ENCODE results near the gene ZSWIM3.
"Not testable (repeated sequence)": the region's sequence is repeated elsewhere in the genome, so short reads cannot be mapped to it uniquely, and the experiment has no call there.

The ZSWIM3 gene

GRCh38 chr20:45897692-45898091 lies 40.3 kb downstream of the ZSWIM3 start:
- Histone ChIP-seq H3K79me2 (ENCODE audit: low read length) (peaks cover 5% of the 10 kb centered on the region; the same call in 1 of the 2 replicates), H3K9me3 (replicated peaks; ENCODE audit: insufficient read depth, low read length) (no peaks in the 10 kb centered on the region), H3F3A (ENCODE audit: insufficient read depth, low read length) (peaks cover 5% of the 10 kb centered on the region; the same call in 1 of the 2 replicates), H3K36me3 (replicated peaks; ENCODE audit: insufficient read depth, low read length) (no peaks in the 10 kb centered on the region), H3K27ac (ENCODE audit: low read length) (no peak overlapping the region), H3K4me2 (ENCODE audit: low read depth, low read length) (no peak overlapping the region), H3K9me2 (replicated peaks; ENCODE audit: insufficient read depth, low read length) (no peaks in the 10 kb centered on the region), H3K4me3 (ENCODE audit: low read length) (no peak overlapping the region), H2AFZ (ENCODE audit: low read length) (no peak overlapping the region), H3K9ac (ENCODE audit: low read length) (no peak overlapping the region), H3K27me3 (replicated peaks; ENCODE audit: insufficient read depth, low read length) (no peaks in the 10 kb centered on the region), H4K20me1 (ENCODE audit: insufficient read depth, low read length) (no peaks in the 10 kb centered on the region), H3K4me1 (ENCODE audit: low read length) (peaks cover 6% of the 10 kb centered on the region)
- DNase-seq = no peak
- TF ChIP-seq CTCF (IDR thresholded peaks at IDR 0.05; ENCODE audit: low read length) (no peak), EZH2phosphoT487 (IDR thresholded peaks at IDR 0.05; ENCODE audit: low read length) (no peak), EZH2 (optimal IDR thresholded peaks at IDR 0.05; ENCODE audit: low read depth, low read length) (no peak)

- H3K27me3 ChIP-seq (replicated peaks; ENCODE audit: insufficient read depth, low read length) = no peaks in the 10 kb centered on the region
- H3K27ac ChIP-seq (ENCODE audit: low read length) = no peak overlapping the region
- no peaks in the 10 kb centered on the region for H3K4me1 ChIP-seq (ENCODE audit: low read length)
- H3K9me3 ChIP-seq (replicated peaks; ENCODE audit: insufficient read depth, low read length) = no peaks in the 10 kb centered on the region
- no peak overlapping the region for H3K4me3 ChIP-seq (ENCODE audit: low read length)
- no peak for DNase-seq
- H3K9me2 ChIP-seq (replicated peaks; ENCODE audit: insufficient read depth, low read length) = no peaks in the 10 kb centered on the region
- H3F3A ChIP-seq (ENCODE audit: insufficient read depth, low read length) = peaks cover under 1% of the 10 kb centered on the region; the same call in 1 of the 2 replicates
- H3K4me2 ChIP-seq (ENCODE audit: low read depth, low read length) = no peak overlapping the region
- no peak overlapping the region for H3K9ac ChIP-seq (ENCODE audit: low read length)
- no peak overlapping the region for H2AFZ ChIP-seq (ENCODE audit: low read length)
- H3K79me2 ChIP-seq (ENCODE audit: low read length) = peaks cover 5% of the 10 kb centered on the region; the same call in 1 of the 2 replicates
- H3K36me3 ChIP-seq (replicated peaks; ENCODE audit: insufficient read depth, low read length) = no peaks in the 10 kb centered on the region
- H4K20me1 ChIP-seq (ENCODE audit: insufficient read depth, low read length) = no peaks in the 10 kb centered on the region
- no peak for TF ChIP-seq EZH2phosphoT487 (IDR thresholded peaks at IDR 0.05; ENCODE audit: low read length)
- no peak for TF ChIP-seq EZH2 (optimal IDR thresholded peaks at IDR 0.05; ENCODE audit: low read depth, low read length)
- TF ChIP-seq CTCF (IDR thresholded peaks at IDR 0.05; ENCODE audit: low read length) = no peak
Measured at GRCh38 chr20:45898285-45898684, 40.9 kb downstream of the ZSWIM3 start.

- no peaks in the 10 kb centered on the region for H3F3A ChIP-seq (ENCODE audit: insufficient read depth, low read length)
- H3K79me2 ChIP-seq (ENCODE audit: low read length) = peaks cover 5% of the 10 kb centered on the region; the same call in 1 of the 2 replicates
- H3K4me2 ChIP-seq (ENCODE audit: low read depth, low read length) = no peak overlapping the region
- H3K4me3 ChIP-seq (ENCODE audit: low read length) = no peak overlapping the region
- H3K4me1 ChIP-seq (ENCODE audit: low read length) = no peaks in the 10 kb centered on the region
- no peaks in the 10 kb centered on the region for H3K36me3 ChIP-seq (replicated peaks; ENCODE audit: insufficient read depth, low read length)
- no peak for TF ChIP-seq CTCF (IDR thresholded peaks at IDR 0.05; ENCODE audit: low read length)
- TF ChIP-seq EZH2 (optimal IDR thresholded peaks at IDR 0.05; ENCODE audit: low read depth, low read length) = no peak
- TF ChIP-seq EZH2phosphoT487 (IDR thresholded peaks at IDR 0.05; ENCODE audit: low read length) = no peak
- no peaks in the 10 kb centered on the region for H4K20me1 ChIP-seq (ENCODE audit: insufficient read depth, low read length)
- H3K27me3 ChIP-seq (replicated peaks; ENCODE audit: insufficient read depth, low read length) = no peaks in the 10 kb centered on the region
- no peaks in the 10 kb centered on the region for H3K9me3 ChIP-seq (replicated peaks; ENCODE audit: insufficient read depth, low read length)
- no peak for DNase-seq
- H3K9ac ChIP-seq (ENCODE audit: low read length) = no peak overlapping the region
- no peaks in the 10 kb centered on the region for H3K9me2 ChIP-seq (replicated peaks; ENCODE audit: insufficient read depth, low read length)
- no peak overlapping the region for H3K27ac ChIP-seq (ENCODE audit: low read length)
- no peak overlapping the region for H2AFZ ChIP-seq (ENCODE audit: low read length)
Measured at GRCh38 chr20:45899046-45899835, 41.8 kb downstream of the ZSWIM3 start.

- not testable (repeated sequence) for DNase-seq; H3K36me3 ChIP-seq (replicated peaks; ENCODE audit: insufficient read depth, low read length); H3K9me3 ChIP-seq (replicated peaks; ENCODE audit: insufficient read depth, low read length); H3K4me2 ChIP-seq (ENCODE audit: low read depth, low read length); H3K27ac ChIP-seq (ENCODE audit: low read length); H4K20me1 ChIP-seq (ENCODE audit: insufficient read depth, low read length); H3K9me2 ChIP-seq (replicated peaks; ENCODE audit: insufficient read depth, low read length); H3K27me3 ChIP-seq (replicated peaks; ENCODE audit: insufficient read depth, low read length); H3K9ac ChIP-seq (ENCODE audit: low read length); H3F3A ChIP-seq (ENCODE audit: insufficient read depth, low read length); H3K4me3 ChIP-seq (ENCODE audit: low read length); H2AFZ ChIP-seq (ENCODE audit: low read length); H3K79me2 ChIP-seq (ENCODE audit: low read length); H3K4me1 ChIP-seq (ENCODE audit: low read length)
Measured at GRCh38 chr20:45901332-45901731, 43.9 kb downstream of the ZSWIM3 start.
